HG03520 (cell line): ENCODE results near the gene PMM2.
"Not testable (repeated sequence)": the region's sequence is repeated elsewhere in the genome, so short reads cannot be mapped to it uniquely, and the experiment has no call there.

Experiments
- ATAC-seq: cut with Tn5 transposase; IDR thresholded peaks from one replicate; pipeline ENCODE4 v1.9.1; 2021; ENCODE audit warnings: mild to moderate bottlenecking, moderate library complexity; ENCODE audit not compliant: unreplicated experiment

The PMM2 gene

DNA sequence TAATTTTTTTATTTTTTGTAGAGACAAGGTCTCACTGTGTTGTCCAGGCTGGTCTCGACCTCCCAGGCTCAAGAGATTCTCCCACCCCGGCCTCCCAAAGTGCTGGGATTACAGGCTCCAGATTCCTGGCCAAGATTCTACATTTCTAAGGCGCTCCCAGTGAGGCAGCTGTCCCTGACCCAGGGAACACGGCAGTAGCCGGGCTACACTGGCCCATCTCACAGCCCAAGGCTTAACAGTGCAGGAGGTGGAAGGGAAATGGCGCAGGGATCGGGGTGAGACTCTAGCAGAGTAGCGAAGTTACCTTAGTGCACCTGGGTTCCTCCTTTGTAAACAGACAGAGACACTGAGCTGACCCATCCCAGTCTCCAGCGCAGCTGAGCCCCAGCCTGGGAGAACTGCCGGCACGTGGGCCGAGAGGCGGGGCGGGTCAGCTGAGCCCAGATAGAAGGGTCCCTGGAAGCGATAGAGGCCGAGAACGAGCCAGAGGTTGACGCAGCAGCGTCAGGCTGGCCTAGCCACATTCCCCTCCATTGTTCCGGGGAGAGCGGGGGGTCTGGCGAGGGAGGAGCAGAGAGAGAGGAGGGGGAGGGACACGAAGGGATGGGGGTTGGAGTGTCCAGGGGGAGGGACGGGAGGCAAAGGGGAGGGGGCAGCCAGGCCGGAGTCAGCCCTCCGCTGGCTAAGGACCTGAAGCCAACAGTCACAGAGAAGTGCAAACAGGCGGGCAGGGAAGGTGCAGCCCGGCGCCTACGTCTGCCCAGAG, 68.7 kb downstream of the PMM2 start:
- no peak for ATAC-seq

DNA sequence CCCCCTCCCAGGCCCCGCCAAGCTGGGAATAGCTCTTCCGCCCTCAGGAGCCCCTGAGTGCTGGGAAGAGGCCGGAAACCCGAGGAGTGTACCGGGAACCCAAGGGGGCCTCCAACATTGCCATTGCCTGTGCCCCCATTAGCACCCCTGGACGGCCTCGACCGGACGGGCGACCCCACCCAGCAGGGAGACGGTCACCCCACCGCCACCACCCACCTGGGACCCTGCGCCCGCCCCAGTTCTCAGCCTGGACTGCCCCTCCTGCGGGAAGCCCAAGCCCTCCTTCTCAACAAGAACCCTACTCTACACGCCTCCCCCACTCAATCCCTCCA, 69.2 kb downstream of the PMM2 start:
- no peak for ATAC-seq

DNA sequence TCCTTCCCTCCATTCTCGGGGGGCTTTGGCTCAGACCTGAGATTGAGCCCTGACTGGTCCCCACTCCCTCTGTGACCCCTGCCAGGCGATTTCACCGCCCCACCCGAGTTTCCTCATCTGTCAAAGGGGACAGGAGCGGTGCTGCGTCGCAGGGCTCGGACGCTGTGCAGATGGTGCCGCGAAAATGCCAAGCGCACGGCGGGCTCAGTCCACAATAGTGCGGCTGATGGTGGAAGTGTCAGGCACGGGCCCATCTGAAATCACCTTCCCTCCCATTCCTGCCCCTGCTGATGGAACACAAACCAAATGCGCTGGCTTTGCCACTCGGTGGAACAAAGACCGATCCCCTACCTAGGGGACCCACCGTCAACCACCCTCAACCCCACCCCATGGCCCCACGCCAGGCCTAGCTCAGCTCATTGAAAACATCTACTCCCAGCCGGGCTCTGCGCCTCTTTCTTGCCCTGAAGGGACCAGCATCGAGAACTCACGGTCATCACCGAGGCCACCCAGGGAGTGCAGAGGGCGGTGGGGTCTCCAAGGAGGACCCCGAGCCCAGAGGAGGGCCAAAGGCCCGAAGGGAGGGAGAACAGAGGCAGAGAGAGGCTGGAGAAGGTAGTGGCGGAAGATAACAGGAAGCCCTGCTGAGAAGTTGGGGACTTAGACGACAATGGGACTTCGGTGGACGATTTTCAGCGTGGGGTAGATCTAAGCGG, 69.7 kb downstream of the PMM2 start:
- ATAC-seq, result no peak

DNA sequence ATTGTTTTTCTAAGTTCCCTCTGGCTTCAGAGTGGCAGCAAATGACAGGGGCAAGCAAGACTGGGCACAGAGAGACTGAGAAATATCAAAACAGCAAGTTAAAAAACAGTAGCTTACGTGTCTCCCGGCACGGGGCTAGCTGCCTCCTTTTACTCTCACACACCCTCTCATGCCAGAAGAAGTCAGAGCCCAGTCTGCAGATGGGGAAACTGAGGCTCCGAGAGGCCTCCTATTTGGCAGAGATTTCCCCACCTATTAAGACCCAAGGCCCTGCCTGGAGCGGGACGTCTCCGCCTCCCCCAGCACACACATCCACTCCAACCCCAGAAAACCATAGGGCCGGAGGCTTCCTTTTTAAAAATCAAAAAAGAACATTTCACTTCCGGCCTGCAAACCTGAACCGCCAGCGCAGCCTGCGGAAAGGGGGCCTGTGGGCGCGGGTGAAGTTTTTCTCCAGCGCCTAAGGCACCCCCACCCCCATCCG, 70.3 kb downstream of the PMM2 start:
- no peak for ATAC-seq

DNA sequence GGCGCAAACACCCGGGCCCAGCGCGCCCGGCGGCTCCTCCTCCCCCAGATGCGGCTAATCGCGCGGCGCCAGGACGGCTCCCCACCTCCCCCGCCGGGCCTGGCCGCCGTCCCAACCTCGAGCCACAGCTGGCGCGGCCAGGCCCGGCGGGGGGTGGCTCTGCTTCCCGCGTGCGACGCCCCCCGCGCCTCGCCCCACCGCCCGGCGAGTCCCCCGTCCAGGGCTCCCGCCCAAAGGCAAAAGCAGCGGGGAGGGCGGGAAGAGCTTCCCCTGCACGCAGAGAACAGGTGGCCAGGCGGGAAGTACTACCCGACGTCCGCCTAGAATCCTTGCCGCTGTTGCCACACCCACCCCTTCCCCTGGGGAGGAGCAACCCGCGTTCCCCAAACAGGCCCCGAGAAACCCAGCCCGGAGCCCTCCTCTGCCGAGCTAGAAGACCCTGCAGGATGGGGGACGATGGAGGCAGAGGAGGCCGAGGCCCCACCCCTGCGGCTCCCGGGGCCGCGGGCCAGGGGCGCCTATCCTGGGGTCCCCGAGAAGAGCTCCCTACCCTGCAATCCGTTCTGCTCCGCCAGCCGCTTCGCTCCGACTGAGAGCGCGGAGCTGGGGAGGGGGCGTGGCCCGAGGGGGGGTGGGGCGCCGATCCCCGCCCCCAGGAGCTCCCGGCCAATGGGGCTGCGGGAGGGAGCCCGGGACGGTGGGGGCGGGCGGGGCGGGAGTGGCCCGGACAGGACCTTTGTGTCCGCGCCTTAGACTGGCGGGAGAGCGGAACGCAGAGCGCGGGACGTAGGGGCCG, 71.0 kb downstream of the PMM2 start, which contains the start of gene CARHSP1:
CARHSP1 (minus strand) TSS at position 591 of the 796 bp plus-strand sequence. CDS start 9,678 bp downstream, outside the sequence.
- peak; percentile 55 for ATAC-seq

DNA sequence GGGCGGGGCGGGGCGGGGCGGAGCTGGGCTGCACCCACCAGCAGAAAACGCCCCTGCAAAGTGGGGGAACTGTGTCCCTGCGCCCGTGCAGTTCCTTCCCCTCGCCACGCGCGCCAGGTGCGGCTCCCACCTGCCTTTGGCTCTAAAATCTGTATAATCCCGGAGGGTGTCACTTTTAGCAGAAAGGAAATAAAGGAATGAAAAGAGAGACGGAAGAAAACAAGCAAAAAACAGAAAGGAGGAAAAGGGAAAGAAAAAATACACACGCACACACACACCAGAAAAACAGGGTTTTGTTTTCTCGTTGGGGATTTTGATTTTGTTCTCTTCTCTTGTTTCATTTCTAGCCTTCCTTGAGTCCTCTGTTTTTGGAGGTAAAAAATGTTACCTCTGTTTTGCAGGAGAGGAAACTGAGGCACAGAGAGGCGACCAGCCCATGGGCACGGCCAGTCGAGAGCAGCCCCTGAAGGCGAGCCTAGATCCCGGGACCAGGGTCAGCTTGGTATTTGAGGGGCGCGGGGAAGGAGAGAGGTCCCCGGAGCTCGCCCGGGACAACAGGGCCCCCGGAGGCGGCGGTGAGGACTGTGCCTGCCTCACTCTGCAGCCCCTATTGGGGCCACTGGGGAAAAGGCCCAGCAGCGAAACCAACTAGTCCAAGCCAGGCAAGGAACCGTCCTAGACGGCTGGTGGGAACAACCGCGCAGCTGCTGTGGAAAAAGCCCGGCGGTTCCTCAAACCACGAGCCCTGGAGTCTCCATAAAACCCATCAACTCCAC, 71.8 kb downstream of the PMM2 start:
- no peak for ATAC-seq

DNA sequence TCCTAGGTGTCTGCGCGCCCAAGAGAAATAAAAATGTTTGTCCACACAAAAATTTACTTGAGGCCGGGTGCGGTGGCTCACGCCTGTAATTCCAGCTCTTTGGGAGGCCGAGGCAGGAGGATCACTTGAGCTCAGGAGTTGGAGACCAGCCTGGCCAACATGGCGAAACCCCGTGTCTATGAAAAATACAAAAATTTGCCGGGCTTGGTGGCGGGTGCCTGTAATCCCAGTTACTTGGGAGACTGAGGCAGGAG, 72.3 kb downstream of the PMM2 start:
- not testable (repeated sequence) for ATAC-seq

DNA sequence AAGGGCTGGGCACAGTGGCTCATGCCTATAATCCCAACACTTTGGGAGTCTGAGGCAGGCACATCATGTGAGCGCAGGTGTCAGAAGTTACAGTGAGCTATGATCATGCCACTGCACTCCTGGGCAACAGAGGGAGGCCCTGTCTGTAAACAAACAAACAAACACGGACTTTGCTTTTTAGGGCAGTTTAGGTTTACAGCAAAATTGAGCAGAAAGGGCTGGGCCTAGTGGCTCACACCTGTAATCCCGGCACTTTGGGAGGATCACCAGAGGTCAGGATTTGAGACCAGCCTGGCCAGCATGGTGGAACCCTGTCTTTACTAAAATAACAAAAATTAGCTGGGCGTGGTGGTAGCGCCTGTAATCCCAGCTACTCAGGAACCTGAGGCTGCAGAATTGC, 74.4 kb downstream of the PMM2 start:
- no peak for ATAC-seq

DNA sequence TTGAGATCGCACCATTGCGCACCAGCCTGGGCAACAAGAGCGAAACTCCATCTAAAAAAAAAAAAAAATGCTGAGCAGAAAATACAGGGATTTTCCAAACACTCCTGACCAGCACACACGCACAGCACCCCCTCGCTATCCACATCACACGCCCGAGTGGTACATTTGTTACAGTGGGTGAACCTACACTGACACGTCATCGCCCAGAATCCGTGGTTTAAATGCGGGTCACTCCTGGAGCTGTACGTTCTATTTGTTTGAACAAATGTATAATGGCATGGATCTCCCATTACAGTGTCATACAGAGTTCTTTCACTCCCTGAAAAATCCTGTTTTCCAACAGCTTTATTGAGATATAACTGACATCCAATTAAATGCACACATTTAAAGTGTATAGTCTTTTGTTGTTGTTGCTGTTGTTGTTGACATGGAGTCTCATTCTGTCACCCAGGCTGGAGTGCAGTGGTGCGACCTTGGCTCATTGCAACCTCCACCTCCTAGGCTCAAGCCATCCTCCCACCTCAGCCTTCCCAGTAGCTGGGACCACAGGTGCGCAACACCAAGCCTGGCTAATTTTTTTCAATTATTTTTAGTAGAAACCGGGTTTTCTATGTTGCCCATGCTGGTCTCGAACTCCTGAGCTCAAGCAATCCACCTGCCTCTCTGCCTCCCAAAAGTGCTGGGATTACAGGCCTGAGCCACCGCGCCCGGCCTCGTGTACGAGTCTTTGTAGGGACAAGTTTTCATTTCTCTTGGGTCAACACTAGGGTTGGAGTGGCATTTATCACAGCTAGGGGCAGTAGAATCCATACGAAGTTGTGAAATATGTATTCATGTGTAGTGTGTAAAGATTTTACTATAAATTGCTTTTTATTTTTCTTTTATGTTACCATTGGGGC, 75.6 kb downstream of the PMM2 start:
- no peak for ATAC-seq

DNA sequence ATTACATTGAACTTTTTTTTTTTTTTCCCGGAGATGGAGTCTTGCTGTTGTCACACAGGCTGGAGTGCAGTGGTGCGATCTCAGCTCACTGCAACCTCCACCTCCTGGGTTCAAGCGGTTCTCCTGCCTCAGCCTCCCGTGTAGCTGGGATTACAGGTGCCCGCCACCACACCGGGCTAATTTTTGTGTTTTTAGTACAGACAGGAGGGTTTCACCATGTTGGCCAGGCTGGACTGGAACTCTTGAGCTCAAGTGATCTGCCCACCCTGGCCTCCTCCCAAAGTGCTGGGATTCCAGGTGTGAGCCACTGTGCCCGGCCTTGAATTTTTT, 76.2 kb downstream of the PMM2 start:
- not testable (repeated sequence) for ATAC-seq

DNA sequence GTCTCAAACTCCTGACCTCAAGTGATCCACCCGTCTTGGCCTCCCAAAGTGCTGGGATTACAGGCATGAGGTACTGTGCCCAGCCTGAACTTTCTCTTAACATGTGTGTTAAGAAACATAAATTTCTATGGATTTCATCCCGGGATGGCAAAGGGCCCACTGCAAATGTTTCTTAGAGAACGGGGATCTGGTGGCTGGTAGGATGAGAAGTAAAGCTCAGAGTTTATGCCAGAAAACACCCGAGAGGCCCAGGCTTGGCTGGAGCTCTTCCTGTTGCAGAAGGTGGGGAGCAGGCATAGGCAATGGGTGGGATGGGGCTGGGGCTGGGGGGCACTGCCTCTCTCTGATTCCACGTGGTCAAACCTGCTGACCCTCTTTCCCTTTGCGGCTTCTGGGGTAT, 76.7 kb downstream of the PMM2 start:
- no peak for ATAC-seq

DNA sequence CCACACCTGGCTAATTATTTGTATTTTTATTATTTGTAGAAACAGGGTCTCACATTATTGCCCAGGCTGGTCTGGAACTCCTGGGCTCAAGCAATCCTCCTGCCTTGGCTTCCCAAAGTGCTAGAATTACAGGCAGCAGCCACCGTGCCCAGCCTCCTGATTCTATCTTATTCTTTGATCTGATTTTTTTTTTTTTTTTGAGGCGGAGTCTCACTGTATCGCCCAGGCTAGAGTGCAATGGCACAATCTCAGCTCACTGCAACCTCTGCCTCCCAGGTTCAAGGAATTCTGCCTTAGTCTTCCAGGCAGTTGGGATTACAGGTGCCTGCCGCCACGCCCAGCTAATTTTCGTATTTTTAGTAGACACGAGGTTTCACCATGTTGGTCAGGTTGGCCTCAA, 77.7 kb downstream of the PMM2 start:
- ATAC-seq, result not testable (repeated sequence)

DNA sequence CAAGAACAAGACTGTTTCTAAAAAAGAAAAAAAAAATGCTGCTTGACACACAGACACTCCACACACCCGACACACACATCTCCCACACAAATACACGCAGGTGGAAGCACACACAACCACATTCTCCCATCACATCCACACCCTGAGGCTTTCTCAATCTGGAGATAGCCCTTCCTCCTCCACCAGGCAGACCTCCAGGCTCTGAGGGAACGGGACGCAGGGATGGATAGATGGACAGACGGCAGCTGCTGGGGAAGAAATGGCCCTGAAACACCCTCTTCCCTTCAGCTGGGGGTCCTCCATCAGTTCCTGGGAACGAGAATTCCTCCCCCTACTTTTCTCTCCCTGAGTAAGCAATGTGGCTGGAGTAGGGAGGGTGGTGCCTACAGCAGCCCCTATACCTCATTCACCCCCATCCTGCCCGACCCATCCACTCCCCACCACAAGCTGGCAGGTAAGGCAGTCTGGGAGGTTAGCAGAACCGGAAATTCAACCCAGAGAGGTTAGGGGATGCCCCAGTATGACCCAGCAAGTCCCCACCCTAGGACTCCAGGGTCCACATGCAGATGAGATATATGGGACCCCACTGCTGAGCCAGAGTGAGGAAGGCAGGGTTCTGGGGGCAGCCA, 80.4 kb downstream of the PMM2 start:
- ATAC-seq, result no peak

DNA sequence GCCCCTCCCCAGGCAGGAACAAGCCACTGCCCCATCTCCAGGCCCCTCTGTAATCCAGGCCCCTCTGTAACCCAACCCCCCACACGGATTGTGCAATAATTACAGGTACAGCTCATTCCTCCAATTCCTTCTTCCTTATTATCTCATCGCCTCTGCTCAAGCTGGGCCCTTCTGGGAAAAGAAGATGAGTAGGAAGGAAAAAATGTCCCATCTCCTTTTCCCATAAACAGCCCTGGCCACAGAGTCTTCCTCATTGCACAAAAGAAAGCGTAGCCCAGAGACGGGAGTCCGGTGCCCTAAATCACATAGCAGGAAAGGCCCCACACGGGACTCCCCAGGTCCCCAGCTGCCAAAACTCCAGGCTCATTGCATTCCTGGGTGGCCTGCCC, 80.9 kb downstream of the PMM2 start:
- ATAC-seq, result no peak

DNA sequence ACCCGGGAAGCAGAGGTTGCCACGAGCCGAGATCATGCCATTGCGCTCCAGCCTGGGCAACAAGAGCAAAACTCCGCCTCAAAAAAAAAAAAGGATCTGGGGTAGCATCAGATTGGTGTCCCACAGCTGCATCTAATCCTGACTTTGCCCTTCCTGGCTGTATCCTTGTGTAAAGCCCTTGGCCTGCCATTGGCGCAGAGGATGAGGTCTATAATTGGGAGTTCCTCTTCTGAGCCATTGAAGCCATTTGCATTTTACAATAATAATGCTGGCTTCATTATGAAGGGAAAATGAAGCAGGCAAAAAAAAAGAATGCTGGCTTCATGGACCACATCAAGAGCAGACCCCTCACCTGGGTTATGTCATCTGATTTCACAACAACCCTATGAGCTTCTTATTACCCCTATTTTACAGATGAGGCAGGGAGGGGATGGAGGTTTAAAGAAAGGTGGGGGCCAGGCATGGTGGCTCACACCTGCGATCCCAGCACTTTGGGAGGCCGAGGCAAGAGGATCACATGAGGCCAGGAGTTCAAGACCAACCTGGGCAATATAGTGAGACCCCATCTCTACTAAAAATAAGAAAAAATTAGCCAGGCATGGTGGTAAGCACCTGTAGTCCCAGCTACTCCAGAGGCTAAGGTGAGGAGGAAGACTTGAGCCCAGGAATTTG, 83.3 kb downstream of the PMM2 start:
- no peak for ATAC-seq

DNA sequence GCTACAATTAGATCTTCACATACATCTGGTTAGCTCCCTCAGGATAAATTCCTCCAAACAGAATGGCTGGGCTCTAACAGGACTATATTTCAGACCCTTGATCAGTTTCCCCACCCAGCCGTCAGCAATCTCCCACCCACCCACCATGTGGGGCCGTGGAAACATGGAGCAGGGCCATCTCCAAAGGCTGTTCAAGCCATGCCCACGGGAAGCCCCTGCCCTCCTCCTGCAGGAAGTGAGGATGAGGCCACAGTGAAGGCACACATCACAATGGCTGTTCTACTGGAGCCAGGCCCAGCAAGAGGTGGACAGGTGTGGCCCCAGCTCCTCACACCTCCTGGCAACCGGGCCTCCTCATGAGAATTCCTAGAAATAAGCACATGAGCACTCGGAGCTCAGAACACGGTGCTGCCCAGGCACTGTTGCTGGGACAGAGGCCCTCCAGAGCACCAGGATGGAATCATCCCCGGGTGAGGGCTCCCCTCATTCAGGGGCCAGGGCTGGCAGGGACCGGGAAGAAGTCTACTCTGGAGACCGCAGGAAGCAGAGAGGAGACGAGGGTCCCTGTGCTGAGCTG, 84.5 kb downstream of the PMM2 start, which contains the start of gene LITAFD:
LITAFD (plus strand) TSS at position 311 of the 577 bp plus-strand sequence. CDS start 2,005 bp downstream, outside the sequence.
- ATAC-seq, result no peak

DNA sequence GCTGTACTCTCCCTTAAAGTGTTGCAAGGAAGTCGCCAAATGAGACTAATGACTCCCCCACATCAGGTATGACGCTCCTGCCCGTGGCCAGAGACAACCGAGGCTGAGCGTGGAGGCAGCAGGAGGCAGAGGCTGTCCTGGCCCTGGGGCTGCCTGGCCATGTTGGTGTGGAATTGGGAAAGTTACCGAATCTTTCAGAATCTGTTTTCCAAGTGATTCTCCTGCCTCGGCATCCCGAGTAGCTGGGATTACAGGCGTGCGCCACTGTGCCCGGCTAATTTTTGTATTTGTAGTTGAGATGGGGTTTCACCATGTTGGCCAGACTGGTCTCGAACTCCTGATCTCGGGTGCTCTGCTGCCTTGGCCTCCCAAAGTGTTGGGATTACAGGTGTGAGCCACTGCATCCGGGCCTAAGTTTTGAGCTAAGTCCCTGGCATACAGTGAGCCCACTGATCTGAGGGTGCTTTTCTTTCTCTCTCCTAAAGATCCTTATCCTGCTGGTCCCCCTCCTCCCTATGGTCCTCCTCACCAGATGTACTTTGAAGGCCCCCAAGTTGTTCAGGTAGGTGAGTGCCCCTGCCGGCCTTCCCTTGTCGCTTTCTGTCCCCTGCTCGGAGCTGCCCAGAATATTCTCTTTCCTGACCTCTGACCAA, 85.2 kb downstream of the PMM2 start:
- ATAC-seq, result no peak
